BLaER1 treated with 17β-estradiol and CSF1 and Interleukin-3, amounts not matched to agents 10 nM and 100 nM (cell line): ENCODE measurements around the gene ZNF148.

Experiments
- H3K27ac ChIP-seq, 11 experiments: shearing (Covaris generic); formaldehyde crosslinking; 2 replicates each; pipeline ENCODE4 v1.8.1; 2022
- H3K27me3 ChIP-seq, 11 experiments: shearing (Covaris generic); formaldehyde crosslinking; 2 replicates each; pipeline ENCODE4 v1.8.1; 2022
- H3K36me3 ChIP-seq, 11 experiments: shearing (Covaris generic); formaldehyde crosslinking; 2 replicates each; pipeline ENCODE4 v1.8.1; 2022
- H3K4me1 ChIP-seq, 10 experiments: shearing (Covaris generic); formaldehyde crosslinking; 2 replicates each; pipeline ENCODE4 v1.8.1; 2022
- H3K4me2 ChIP-seq, 11 experiments: shearing (Covaris generic); formaldehyde crosslinking; 2 replicates each; pipeline ENCODE4 v1.8.1; 2022
- H3K4me3 ChIP-seq, 10 experiments: shearing (Covaris generic); formaldehyde crosslinking; 2 replicates each; pipeline ENCODE4 v1.8.1; 2022
- H3K9ac ChIP-seq, 11 experiments: shearing (Covaris generic); formaldehyde crosslinking; 2 replicates each; pipeline ENCODE4 v1.8.1; 2022
- H3K9me3 ChIP-seq, 11 experiments: shearing (Covaris generic); formaldehyde crosslinking; replicated peaks in 1 of 11; 2 replicates each; pipeline ENCODE4 v1.8.1; 2022
- H4K20me1 ChIP-seq, 11 experiments: shearing (Covaris generic); formaldehyde crosslinking; 2 replicates each; pipeline ENCODE4 v1.8.1; 2022
- Cebpa-rat ChIP-seq, 11 experiments: shearing (Covaris generic); IDR thresholded peaks; 2 replicates each; pipeline ENCODE4 v1.8.1; 2022

The ZNF148 gene

GRCh38 chr3:125332504-125332903 lies 42.6 kb downstream of the ZNF148 start:
- Histone ChIP-seq H4K20me1 (peaks cover 0 to 82% (median 44%) of the 10 kb centered on the region in 11 experiments; a peak in 13 of 22 replicates), H3K4me2 (no peak overlapping the region), H3K4me3 (no peak overlapping the region), H3K9me3 (peaks cover 12 to 44% (median 36%) of the 10 kb centered on the region in 11 experiments; a peak in 19 of 22 replicates), H3K27ac (no peak overlapping the region), H3K36me3 (peaks cover 20 to 70% (median 42%) of the 10 kb centered on the region in 11 experiments), H3K4me1 (peaks cover 0 to 7% (median 5%) of the 10 kb centered on the region in 10 experiments; a peak in 8 of 20 replicates), H3K9ac (no peak overlapping the region), H3K27me3 (no peaks in the 10 kb centered on the region)
- no peak for TF ChIP-seq Cebpa-rat (IDR thresholded peaks at IDR 0.05)

- H3K4me2 ChIP-seq, result no peak overlapping the region
- H3K4me3 ChIP-seq, result no peak overlapping the region
- H3K9me3 ChIP-seq, result peaks cover 12 to 47% (median 36%) of the 10 kb centered on the region in 11 experiments; a peak in 19 of 22 replicates
- peaks cover 0 to 77% (median 38%) of the 10 kb centered on the region in 11 experiments; a peak in 12 of 22 replicates for H4K20me1 ChIP-seq
- no peak overlapping the region for H3K27ac ChIP-seq
- peaks cover 28 to 79% (median 48%) of the 10 kb centered on the region in 11 experiments for H3K36me3 ChIP-seq
- H3K4me1 ChIP-seq, result peaks cover 0 to 7% (median 5%) of the 10 kb centered on the region in 10 experiments; a peak in 8 of 20 replicates
- TF ChIP-seq Cebpa-rat (IDR thresholded peaks at IDR 0.05), result no peak
- H3K27me3 ChIP-seq, result no peaks in the 10 kb centered on the region
- no peak overlapping the region for H3K9ac ChIP-seq
These were observed 43.9 kb downstream of the ZNF148 start for GRCh38 chr3:125331243-125331642.

- Histone ChIP-seq H3K9me3 (peaks cover 12 to 26% (median 21%) of the 10 kb centered on the region in 11 experiments), H3K36me3 (peaks cover 46 to 90% (median 73%) of the 10 kb centered on the region in 11 experiments), H3K4me2 (no peak overlapping the region), H3K4me3 (no peak overlapping the region), H3K27ac (no peak overlapping the region), H3K4me1 (peaks cover 0 to 9% (median 0%) of the 10 kb centered on the region in 10 experiments; a peak in 2 of 20 replicates), H4K20me1 (peaks cover 0 to 57% (median 12%) of the 10 kb centered on the region in 11 experiments; a peak in 12 of 22 replicates), H3K9ac (no peak overlapping the region), H3K27me3 (no peaks in the 10 kb centered on the region)
- no peak for TF ChIP-seq Cebpa-rat (IDR thresholded peaks at IDR 0.05)
These were observed 48.2 kb downstream of the ZNF148 start for GRCh38 chr3:125326957-125327356.

- H3K4me2 ChIP-seq, result no peak overlapping the region
- H3K36me3 ChIP-seq, result peaks cover 46 to 96% (median 71%) of the 10 kb centered on the region in 11 experiments
- H3K27me3 ChIP-seq, result no peaks in the 10 kb centered on the region
- no peak overlapping the region for H3K4me3 ChIP-seq
- no peak for TF ChIP-seq Cebpa-rat (IDR thresholded peaks at IDR 0.05)
- peaks cover 0 to 9% (median 0%) of the 10 kb centered on the region in 10 experiments; a peak in 2 of 20 replicates for H3K4me1 ChIP-seq
- peaks cover 0 to 56% (median 8%) of the 10 kb centered on the region in 11 experiments; a peak in 8 of 22 replicates for H4K20me1 ChIP-seq
- no peak overlapping the region for H3K9ac ChIP-seq
- H3K9me3 ChIP-seq, result peaks cover 12 to 26% (median 21%) of the 10 kb centered on the region in 11 experiments
- no peak overlapping the region for H3K27ac ChIP-seq
These were observed 49.4 kb downstream of the ZNF148 start for GRCh38 chr3:125325746-125326145.

GRCh38 chr3:125324341-125324740 lies 50.8 kb downstream of the ZNF148 start:
- Histone ChIP-seq H3K4me2 (no peak overlapping the region), H3K9ac (no peak overlapping the region), H3K27ac (no peak overlapping the region), H3K4me1 (peaks cover 0 to 9% (median 0%) of the 10 kb centered on the region in 10 experiments; a peak in 3 of 20 replicates), H4K20me1 (peaks cover 0 to 60% (median 0%) of the 10 kb centered on the region in 11 experiments; a peak in 7 of 22 replicates), H3K27me3 (no peaks in the 10 kb centered on the region), H3K4me3 (no peak overlapping the region), H3K9me3 (peaks cover 12 to 26% (median 20%) of the 10 kb centered on the region in 11 experiments), H3K36me3 (peaks cover 41 to 96% (median 69%) of the 10 kb centered on the region in 11 experiments)
- TF ChIP-seq Cebpa-rat (IDR thresholded peaks at IDR 0.05), result no peak

- Histone ChIP-seq H3K9ac (no peak overlapping the region), H3K4me2 (no peak overlapping the region), H3K27ac (no peak overlapping the region), H3K36me3 (peaks cover 45 to 97% (median 67%) of the 10 kb centered on the region in 11 experiments), H3K4me1 (peaks cover 6 to 18% (median 10%) of the 10 kb centered on the region in 10 experiments; a peak in 17 of 20 replicates), H3K4me3 (no peak overlapping the region), H3K9me3 (peaks cover 12 to 26% (median 20%) of the 10 kb centered on the region in 11 experiments), H4K20me1 (peaks cover 0 to 71% (median 0%) of the 10 kb centered on the region in 11 experiments; a peak in 7 of 22 replicates), H3K27me3 (no peaks in the 10 kb centered on the region)
- TF ChIP-seq Cebpa-rat (IDR thresholded peaks at IDR 0.05), result no peak
These were observed 52.2 kb downstream of the ZNF148 start for GRCh38 chr3:125322917-125323316.

GRCh38 chr3:125322166-125322565 lies 53.0 kb downstream of the ZNF148 start:
- H4K20me1 ChIP-seq, result peaks cover 0 to 74% (median 0%) of the 10 kb centered on the region in 11 experiments; a peak in 8 of 22 replicates
- no peak overlapping the region for H3K4me2 ChIP-seq
- no peak overlapping the region for H3K27ac ChIP-seq
- no peaks in the 10 kb centered on the region for H3K27me3 ChIP-seq
- H3K36me3 ChIP-seq, result peaks cover 41 to 90% (median 62%) of the 10 kb centered on the region in 11 experiments
- no peak overlapping the region for H3K4me3 ChIP-seq
- no peak overlapping the region for H3K9ac ChIP-seq
- H3K9me3 ChIP-seq, result peaks cover 12 to 21% (median 17%) of the 10 kb centered on the region in 11 experiments
- TF ChIP-seq Cebpa-rat (IDR thresholded peaks at IDR 0.05), result no peak
- H3K4me1 ChIP-seq, result peaks cover 9 to 23% (median 13%) of the 10 kb centered on the region in 10 experiments; a peak in 19 of 20 replicates

GRCh38 chr3:125319765-125320164 lies 55.4 kb downstream of the ZNF148 start:
- Histone ChIP-seq H3K9me3 (peaks cover 0 to 6% (median 0%) of the 10 kb centered on the region in 11 experiments; a peak in 4 of 22 replicates), H3K4me2 (no peak overlapping the region), H3K9ac (no peak overlapping the region), H4K20me1 (peaks cover 0 to 90% (median 0%) of the 10 kb centered on the region in 11 experiments; a peak in 8 of 22 replicates), H3K27me3 (no peaks in the 10 kb centered on the region), H3K4me1 (peaks cover 9 to 37% (median 27%) of the 10 kb centered on the region in 10 experiments), H3K36me3 (peaks cover 24 to 88% (median 65%) of the 10 kb centered on the region in 11 experiments), H3K4me3 (no peak overlapping the region), H3K27ac (no peak overlapping the region)
- no peak for TF ChIP-seq Cebpa-rat (IDR thresholded peaks at IDR 0.05)

GRCh38 chr3:125318871-125319270 lies 56.3 kb downstream of the ZNF148 start:
- H3K27me3 ChIP-seq, result no peaks in the 10 kb centered on the region
- H3K9me3 ChIP-seq, result peaks cover 0 to 6% (median 0%) of the 10 kb centered on the region in 11 experiments; a peak in 2 of 22 replicates
- H3K4me2 ChIP-seq, result peak overlapping the region in 7 of 11 experiments; percentile 3 to 50 (median 32); a peak in 7 of 22 replicates
- H3K27ac ChIP-seq, result no peak overlapping the region
- no peak for TF ChIP-seq Cebpa-rat (IDR thresholded peaks at IDR 0.05)
- no peak overlapping the region for H3K4me3 ChIP-seq
- peaks cover 29 to 87% (median 65%) of the 10 kb centered on the region in 11 experiments for H3K36me3 ChIP-seq
- H4K20me1 ChIP-seq, result peaks cover 0 to 87% (median 0%) of the 10 kb centered on the region in 11 experiments; a peak in 8 of 22 replicates
- peaks cover 9 to 37% (median 25%) of the 10 kb centered on the region in 10 experiments for H3K4me1 ChIP-seq
- H3K9ac ChIP-seq, result no peak overlapping the region
